ENCODE data around the gene SOWAHD.

SOWAHD gene

DNA sequence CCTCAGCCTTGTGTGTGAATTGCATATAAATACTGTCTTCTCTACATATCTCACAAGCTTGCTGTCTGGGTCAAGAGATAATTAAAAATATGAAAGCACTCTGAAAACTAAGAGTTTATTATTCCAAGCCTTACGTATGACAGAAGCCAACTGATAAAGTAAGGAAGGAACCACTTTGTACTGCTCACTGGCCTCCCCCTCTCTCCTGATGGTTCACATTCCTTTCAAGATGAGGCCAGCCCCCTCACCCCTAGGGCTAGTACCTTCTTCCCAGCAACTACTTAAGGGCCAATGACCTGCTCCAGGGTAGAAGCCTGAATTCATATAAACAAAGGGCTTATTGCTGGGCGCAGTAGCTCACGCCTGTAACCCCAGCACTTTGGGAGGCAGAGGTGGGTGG, 5.4 kb upstream of the SOWAHD start:
- no peak for DNase-seq (ENCODE audit: low spot score)
- TF ChIP-seq, protein P1, sequence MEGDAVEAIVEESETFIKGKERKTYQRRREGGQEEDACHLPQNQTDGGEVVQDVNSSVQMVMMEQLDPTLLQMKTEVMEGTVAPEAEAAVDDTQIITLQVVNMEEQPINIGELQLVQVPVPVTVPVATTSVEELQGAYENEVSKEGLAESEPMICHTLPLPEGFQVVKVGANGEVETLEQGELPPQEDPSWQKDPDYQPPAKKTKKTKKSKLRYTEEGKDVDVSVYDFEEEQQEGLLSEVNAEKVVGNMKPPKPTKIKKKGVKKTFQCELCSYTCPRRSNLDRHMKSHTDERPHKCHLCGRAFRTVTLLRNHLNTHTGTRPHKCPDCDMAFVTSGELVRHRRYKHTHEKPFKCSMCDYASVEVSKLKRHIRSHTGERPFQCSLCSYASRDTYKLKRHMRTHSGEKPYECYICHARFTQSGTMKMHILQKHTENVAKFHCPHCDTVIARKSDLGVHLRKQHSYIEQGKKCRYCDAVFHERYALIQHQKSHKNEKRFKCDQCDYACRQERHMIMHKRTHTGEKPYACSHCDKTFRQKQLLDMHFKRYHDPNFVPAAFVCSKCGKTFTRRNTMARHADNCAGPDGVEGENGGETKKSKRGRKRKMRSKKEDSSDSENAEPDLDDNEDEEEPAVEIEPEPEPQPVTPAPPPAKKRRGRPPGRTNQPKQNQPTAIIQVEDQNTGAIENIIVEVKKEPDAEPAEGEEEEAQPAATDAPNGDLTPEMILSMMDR (IDR thresholded peaks at IDR 0.05; ENCODE audit: extremely low read depth, missing control alignments) = no peak

DNA sequence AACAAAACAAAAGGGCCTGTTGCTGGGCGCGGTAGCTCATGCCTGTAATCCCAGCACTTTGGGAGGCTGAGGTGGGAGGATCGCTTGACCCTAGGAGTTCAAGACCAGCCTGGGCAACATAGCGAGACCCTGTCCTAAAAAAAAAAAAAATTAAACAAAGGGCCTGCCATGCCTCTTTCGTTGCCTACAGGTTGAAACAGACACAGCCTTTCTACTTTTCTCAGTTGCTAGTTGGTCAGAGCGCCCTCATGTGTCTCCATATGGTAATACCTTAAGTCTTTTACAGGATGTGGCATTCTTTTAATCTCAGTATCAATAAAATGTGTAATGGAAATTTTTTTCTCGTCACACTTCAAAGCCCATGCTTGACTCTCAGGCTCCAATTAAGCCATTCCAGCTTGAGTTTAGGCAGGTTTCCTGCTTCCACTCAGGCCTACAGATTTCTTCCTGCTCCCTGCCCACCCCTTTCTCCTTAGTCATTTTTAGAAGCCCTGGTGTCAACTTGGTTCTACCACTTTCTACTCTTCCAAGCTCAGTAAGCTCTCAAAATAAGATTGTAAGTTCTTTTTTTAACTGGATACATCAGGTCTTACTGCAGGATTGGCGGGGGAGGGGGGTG, 4.6 kb upstream of the SOWAHD start:
- TF ChIP-seq, protein P1 (IDR thresholded peaks at IDR 0.05; ENCODE audit: extremely low read depth, missing control alignments) = peak; percentile 1
- DNase-seq (ENCODE audit: low spot score) = peak; percentile 57

DNA sequence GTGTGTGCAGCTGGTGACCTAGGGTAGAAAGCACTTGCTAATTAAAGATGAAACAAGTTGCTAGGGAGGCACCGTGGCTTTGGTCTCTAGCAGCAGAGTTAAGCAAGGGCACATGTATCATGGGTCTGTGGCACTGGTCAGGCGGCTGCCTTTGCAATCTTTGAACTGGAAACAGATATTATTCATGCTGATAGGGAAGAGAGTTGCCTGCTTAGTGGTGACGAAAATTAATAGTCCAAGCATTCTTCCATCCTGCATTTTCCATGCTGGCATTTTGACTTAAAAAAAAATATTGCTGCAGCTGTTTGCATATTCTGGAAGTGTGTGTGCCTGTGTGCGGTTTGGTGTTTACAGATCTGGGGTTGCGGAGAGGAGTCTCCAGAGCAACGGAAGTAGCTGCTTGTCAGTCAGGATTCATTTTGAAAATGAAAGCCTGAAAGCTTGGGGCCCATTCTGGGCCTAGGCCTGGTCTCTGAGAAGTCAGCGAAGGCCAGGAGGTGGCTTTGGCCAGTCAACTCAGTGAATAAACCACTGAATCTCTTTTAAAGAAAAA, 2.3 kb upstream of the SOWAHD start:
- TF ChIP-seq, protein P1 (IDR thresholded peaks at IDR 0.05; ENCODE audit: extremely low read depth, missing control alignments) = no peak
- peak; percentile 75 for DNase-seq (ENCODE audit: low spot score)

DNA sequence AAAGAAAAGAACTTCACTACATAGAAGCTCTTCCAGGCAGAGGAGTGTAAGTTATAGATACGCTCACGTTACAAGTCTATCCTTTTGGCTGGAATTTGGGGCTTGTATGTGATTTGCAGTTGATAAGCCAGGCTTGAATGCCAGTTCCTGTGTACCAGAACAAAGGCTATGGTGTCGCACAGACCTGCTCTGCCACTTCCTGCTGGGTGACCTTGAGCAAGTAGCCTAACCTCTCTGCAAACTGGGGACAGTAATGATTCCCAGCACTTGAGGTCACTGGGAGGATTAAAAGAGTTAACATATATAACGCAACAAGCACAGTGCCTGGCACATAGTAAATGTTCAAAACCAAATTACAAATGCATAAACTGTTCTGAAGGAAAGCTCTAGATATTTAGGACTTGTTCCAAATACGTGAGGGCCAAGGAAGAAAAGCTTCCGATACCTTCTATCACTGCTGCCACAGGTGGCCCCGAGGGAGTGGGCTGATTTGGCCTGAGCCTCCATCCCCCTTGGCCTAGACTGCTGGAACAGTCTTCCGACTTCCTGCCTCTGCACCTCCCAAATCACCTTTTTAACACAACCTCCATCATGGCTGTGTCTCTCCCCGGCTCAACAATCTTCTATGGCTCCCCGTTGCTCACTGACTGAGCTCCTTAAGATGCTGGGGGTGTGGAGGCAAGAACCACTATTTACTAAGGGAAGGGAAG, 1.3 kb upstream of the SOWAHD start:
- no peak for DNase-seq (ENCODE audit: low spot score)
- TF ChIP-seq, protein P1 (IDR thresholded peaks at IDR 0.05; ENCODE audit: extremely low read depth, missing control alignments) = no peak

DNA sequence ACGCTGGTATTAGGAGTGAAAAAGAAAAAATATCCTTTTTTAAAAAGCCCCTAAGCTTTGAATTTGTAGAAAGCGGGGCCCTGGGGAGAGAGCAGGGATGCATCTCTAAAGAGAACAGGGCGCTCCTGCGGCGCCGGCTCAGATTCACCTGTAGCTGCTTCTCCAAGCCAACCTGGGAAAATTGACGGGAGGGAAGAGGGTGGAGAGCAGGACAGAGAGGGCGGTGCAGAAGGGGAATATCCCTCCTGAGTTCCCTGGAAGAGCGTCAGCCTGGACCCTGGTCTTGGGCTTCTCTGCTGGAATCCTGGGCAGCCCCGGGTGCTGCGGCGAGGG, 776 bp upstream of the SOWAHD start:
- DNase-seq (ENCODE audit: low spot score) = no peak
- TF ChIP-seq, protein P1 (IDR thresholded peaks at IDR 0.05; ENCODE audit: extremely low read depth, missing control alignments) = no peak

DNA sequence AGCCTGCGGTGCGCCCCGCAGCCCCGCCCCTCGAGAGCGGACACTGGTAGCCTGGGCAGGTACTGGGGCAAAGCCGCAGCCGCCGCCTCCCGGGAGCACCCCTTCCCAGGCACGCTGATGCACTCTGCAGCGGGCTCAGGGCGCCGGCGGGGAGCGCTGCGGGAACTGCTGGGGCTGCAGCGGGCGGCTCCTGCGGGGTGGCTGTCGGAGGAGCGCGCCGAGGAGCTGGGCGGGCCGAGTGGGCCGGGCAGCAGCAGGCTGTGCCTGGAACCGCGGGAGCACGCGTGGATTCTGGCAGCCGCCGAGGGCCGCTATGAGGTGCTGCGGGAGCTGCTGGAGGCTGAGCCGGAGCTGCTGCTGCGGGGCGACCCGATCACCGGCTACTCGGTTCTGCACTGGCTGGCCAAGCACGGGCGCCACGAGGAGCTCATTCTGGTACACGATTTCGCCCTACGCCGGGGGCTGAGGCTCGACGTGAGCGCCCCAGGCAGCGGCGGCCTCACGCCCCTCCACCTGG, 401 bp downstream of the SOWAHD start:
- TF ChIP-seq, protein P1 (IDR thresholded peaks at IDR 0.05; ENCODE audit: extremely low read depth, missing control alignments) = no peak
- DNase-seq (ENCODE audit: low spot score) = no peak

DNA sequence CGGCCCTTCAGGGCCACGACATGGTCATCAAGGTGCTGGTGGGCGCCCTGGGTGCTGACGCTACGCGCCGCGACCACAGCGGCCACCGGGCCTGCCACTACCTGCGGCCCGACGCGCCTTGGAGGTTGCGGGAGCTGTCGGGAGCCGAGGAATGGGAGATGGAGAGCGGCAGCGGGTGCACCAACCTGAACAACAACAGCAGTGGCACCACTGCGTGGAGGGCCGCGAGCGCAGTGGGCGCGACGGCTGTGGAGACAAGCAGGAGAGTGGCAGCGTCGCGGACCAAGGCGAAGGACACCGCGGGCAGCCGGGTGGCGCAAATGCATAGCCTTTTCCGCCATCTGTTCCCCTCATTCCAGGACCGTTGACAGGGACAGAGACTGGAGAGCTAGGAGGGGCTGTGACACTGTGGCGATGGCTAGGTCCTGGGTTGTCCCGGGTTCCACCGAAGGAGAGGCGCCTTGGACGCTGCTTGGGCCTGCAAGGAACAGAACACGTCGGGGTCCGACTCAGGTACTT, 919 bp downstream of the SOWAHD start:
- DNase-seq (ENCODE audit: low spot score) = no peak
- TF ChIP-seq, protein P1 (IDR thresholded peaks at IDR 0.05; ENCODE audit: extremely low read depth, missing control alignments) = no peak

All from GM20000 (cell line).